NB4 (cell line): ENCODE results near the gene CCL27.

Experiments
- CTCF ChIP-seq: IDR thresholded peaks from one replicate; pipeline ENCODE4 v1.5.1; 2012; ENCODE audit warnings: low read depth, low read length
- MAX ChIP-seq: IDR thresholded peaks from 2 replicates; pipeline ENCODE4 v1.6.1; 2011; ENCODE audit warnings: low read depth, low read length
- MYC ChIP-seq: IDR thresholded peaks from 2 replicates; pipeline ENCODE4 v1.6.1; 2011; ENCODE audit warnings: low read depth, low read length
- POLR2A ChIP-seq: IDR thresholded peaks from 2 replicates; pipeline ENCODE4 v1.6.1; 2011; ENCODE audit warnings: mild to moderate bottlenecking; ENCODE audit not compliant: insufficient read length; ENCODE audit errors: extremely low read depth

GRCh38 chr9:34648673-34649072 is 13.8 kb downstream of the CCL27 start:
- TF ChIP-seq CTCF (no peak), POLR2A (no peak), MAX (no peak), MYC (no peak)
